GM12891 (cell line): ENCODE data around the gene PKP1.
"Not testable (repeated sequence)": the region's sequence is repeated elsewhere in the genome, so short reads cannot be mapped to it uniquely, and the experiment has no call there.

Source experiments
- PAX5 ChIP-seq: IDR thresholded peaks from 2 replicates; pipeline ENCODE4 v1.6.1; 2011; ENCODE audit warnings: low read length, moderate library complexity, mild to moderate bottlenecking; ENCODE audit not compliant: insufficient read depth, severe bottlenecking
- POLR2A ChIP-seq: IDR thresholded peaks from 2 replicates; pipeline ENCODE4 v1.6.1; 2011; ENCODE audit warnings: low read depth, low read length, control low read depth
- POLR2AphosphoS5 ChIP-seq: IDR thresholded peaks from 2 replicates; pipeline ENCODE4 v1.6.1; 2011; ENCODE audit warnings: low read depth, low read length, control low read depth
- SPI1 ChIP-seq: IDR thresholded peaks from 2 replicates; pipeline ENCODE4 v1.6.1; 2011; ENCODE audit warnings: low read depth, low read length, control low read depth
- TAF1 ChIP-seq: IDR thresholded peaks from 2 replicates; pipeline ENCODE4 v1.6.1; 2011; ENCODE audit warnings: low read depth, low read length, control low read depth

- TF ChIP-seq POLR2A, POLR2AphosphoS5, SPI1, TAF1, PAX5: not testable (repeated sequence)
Measured at GRCh38 chr1:201258132-201258531, 25.2 kb upstream of the PKP1 start.
